Panc1 (cell line): Measurements from ENCODE around the gene SLC7A11. TPM values are rescaled to one million over a fixed set of nuclear protein-coding genes. Genes with fewer than 3 reads are reported as not detected.

Experiments used
- ATAC-seq: fragments of 200-7000 bp; cut with Tn5 transposase; 2 replicates; pipeline ENCODE4 v1.9.1; 2020; ENCODE audit warnings: mild to moderate bottlenecking, moderate library complexity
- BruUV-seq: library from RNA; stranded (reverse); fragments of 400-500 nt; replicated peaks from 2 replicates; lab custom pipeline; 2021; lab: Mats Ljungman, UMichigan
- CTCF ChIA-PET: fragments of 300-600 bp; sonication (Branson Sonifier 250); formaldehyde crosslinking; loops from one replicate; lab custom pipeline; 2022; ENCODE audit warnings: antibody characterized with exemption; lab: Charles Lee
- POLR2A ChIA-PET: fragments of 300-600 bp; sonication (Branson Sonifier 250); formaldehyde crosslinking; loops from one replicate; lab custom pipeline; 2022; ENCODE audit warnings: antibody characterized with exemption; lab: Charles Lee
- DNase-seq: peaks from one replicate; pipeline ENCODE4 v3.0.0-alpha.2; 2010; ENCODE audit warnings: low read depth, low spot score
- H3K27ac ChIP-seq: 2 replicates; pipeline ENCODE4 v1.5.1; 2011; ENCODE audit warnings: mild to moderate bottlenecking, low read length, inconsistent platforms
- H3K27me3 ChIP-seq: fragments of 200-500 bp; sonication (Bioruptor generic); 2 replicates; pipeline ENCODE4 v1.6.0; 2014; ENCODE audit warnings: low read length, inconsistent platforms; ENCODE audit not compliant: control insufficient read depth, insufficient read depth
- H3K36me3 ChIP-seq: fragments of 200-500 bp; sonication (Bioruptor generic); 2 replicates; pipeline ENCODE4 v1.5.1; 2014; ENCODE audit warnings: inconsistent platforms, mild to moderate bottlenecking, low read length, moderate library complexity; ENCODE audit not compliant: control insufficient read depth, insufficient read depth
- H3K4me1 ChIP-seq: 2 replicates; pipeline ENCODE4 v1.5.1; 2011; ENCODE audit warnings: inconsistent platforms, mild to moderate bottlenecking, low read length, moderate library complexity; ENCODE audit not compliant: control insufficient read depth, insufficient read depth
- H3K4me3 ChIP-seq, 2 experiments: 2 replicates each; pipeline ENCODE4 v1.5.1; 2011 to 2012; ENCODE audit warnings: low read depth in 2 of 2, low read length in 2 of 2, mild to moderate bottlenecking in 2 of 2, inconsistent platforms in 1 of 2, moderate library complexity in 1 of 2
- H3K9me3 ChIP-seq: fragments of 200-500 bp; sonication (Bioruptor generic); 2 replicates; pipeline ENCODE4 v1.5.1; 2014; ENCODE audit warnings: low read depth, mild to moderate bottlenecking, inconsistent platforms, low read length, moderate library complexity; ENCODE audit not compliant: control insufficient read depth, insufficient read depth
- POLR2AphosphoS5 ChIP-seq: IDR thresholded peaks from 2 replicates; pipeline ENCODE4 v1.6.1; 2012; ENCODE audit warnings: mild to moderate bottlenecking, low read depth, low read length, moderate library complexity
- SIN3A ChIP-seq: IDR thresholded peaks from 2 replicates; pipeline ENCODE4 v1.6.1; 2012; ENCODE audit warnings: low read depth, mild to moderate bottlenecking, low read length, moderate library complexity, borderline replicate concordance; ENCODE audit not compliant: insufficient read depth
- TCF7L2 ChIP-seq: IDR thresholded peaks from 2 replicates; pipeline ENCODE4 v1.6.1; 2011; ENCODE audit warnings: mild to moderate bottlenecking, low read depth, low read length, inconsistent platforms
- in situ Hi-C: cut with HindIII; loops from 2 replicates; pipeline ENCODE4 v1.10.0; 2016; ENCODE audit warnings: low sequenced_read_pairs, low pct_unique_long_range_greater_than_20kb
- intact Hi-C: fragments of 100-400 bp; cut with micrococcal nuclease; formaldehyde crosslinking; loops from one replicate; pipeline ENCODE4 v1.10.0; 2022; ENCODE audit not compliant: unreplicated experiment
- total RNA-seq: library from RNA; stranded (reverse); gene quantifications from one replicate; pipeline ENCODE4 v1.2.1, GENCODE V29; 2021; ENCODE audit not compliant: unreplicated experiment
- TF ChIP-seq, protein P1 (sequence below): fragments of 450-650 bp; IDR thresholded peaks from 2 replicates; pipeline ENCODE4 v1.5.1; 2017; ENCODE audit warnings: mild to moderate bottlenecking
- TF ChIP-seq, protein P2 (sequence below), 2 experiments: IDR thresholded peaks; 2 replicates each; pipeline ENCODE4 v1.6.1; 2011 to 2012; ENCODE audit warnings: low read depth in 2 of 2, control low read depth in 1 of 2, low read length in 1 of 2, mild to moderate bottlenecking in 1 of 2, moderate library complexity in 1 of 2; ENCODE audit not compliant: insufficient read depth in 1 of 2

SLC7A11 gene
- total RNA-seq, 1 experiment from 2014 or later: 6.4 TPM

- TF ChIP-seq POLR2AphosphoS5: no peak
- CTCF ChIA-PET: no interaction called here
Observed at GRCh38 chr4:138259271-138259670, 17.1 kb upstream of the SLC7A11 start.

GRCh38 chr4:138256608-138257007 is 14.5 kb upstream of the SLC7A11 start:
- ATAC-seq: no peak
- no peak for DNase-seq
- Histone ChIP-seq H3K36me3 (no peaks in the 10 kb centered on the region), H3K4me3 (no peak overlapping the region), H3K4me1 (no peaks in the 10 kb centered on the region), H3K27me3 (no peaks in the 10 kb centered on the region), H3K27ac (no peak overlapping the region), H3K9me3 (no peaks in the 10 kb centered on the region)
- BruUV-seq: no TSS peak
- TF ChIP-seq TCF7L2: no peak
- TF ChIP-seq, protein P1, sequence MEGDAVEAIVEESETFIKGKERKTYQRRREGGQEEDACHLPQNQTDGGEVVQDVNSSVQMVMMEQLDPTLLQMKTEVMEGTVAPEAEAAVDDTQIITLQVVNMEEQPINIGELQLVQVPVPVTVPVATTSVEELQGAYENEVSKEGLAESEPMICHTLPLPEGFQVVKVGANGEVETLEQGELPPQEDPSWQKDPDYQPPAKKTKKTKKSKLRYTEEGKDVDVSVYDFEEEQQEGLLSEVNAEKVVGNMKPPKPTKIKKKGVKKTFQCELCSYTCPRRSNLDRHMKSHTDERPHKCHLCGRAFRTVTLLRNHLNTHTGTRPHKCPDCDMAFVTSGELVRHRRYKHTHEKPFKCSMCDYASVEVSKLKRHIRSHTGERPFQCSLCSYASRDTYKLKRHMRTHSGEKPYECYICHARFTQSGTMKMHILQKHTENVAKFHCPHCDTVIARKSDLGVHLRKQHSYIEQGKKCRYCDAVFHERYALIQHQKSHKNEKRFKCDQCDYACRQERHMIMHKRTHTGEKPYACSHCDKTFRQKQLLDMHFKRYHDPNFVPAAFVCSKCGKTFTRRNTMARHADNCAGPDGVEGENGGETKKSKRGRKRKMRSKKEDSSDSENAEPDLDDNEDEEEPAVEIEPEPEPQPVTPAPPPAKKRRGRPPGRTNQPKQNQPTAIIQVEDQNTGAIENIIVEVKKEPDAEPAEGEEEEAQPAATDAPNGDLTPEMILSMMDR: no peak
- TF ChIP-seq, protein P2, sequence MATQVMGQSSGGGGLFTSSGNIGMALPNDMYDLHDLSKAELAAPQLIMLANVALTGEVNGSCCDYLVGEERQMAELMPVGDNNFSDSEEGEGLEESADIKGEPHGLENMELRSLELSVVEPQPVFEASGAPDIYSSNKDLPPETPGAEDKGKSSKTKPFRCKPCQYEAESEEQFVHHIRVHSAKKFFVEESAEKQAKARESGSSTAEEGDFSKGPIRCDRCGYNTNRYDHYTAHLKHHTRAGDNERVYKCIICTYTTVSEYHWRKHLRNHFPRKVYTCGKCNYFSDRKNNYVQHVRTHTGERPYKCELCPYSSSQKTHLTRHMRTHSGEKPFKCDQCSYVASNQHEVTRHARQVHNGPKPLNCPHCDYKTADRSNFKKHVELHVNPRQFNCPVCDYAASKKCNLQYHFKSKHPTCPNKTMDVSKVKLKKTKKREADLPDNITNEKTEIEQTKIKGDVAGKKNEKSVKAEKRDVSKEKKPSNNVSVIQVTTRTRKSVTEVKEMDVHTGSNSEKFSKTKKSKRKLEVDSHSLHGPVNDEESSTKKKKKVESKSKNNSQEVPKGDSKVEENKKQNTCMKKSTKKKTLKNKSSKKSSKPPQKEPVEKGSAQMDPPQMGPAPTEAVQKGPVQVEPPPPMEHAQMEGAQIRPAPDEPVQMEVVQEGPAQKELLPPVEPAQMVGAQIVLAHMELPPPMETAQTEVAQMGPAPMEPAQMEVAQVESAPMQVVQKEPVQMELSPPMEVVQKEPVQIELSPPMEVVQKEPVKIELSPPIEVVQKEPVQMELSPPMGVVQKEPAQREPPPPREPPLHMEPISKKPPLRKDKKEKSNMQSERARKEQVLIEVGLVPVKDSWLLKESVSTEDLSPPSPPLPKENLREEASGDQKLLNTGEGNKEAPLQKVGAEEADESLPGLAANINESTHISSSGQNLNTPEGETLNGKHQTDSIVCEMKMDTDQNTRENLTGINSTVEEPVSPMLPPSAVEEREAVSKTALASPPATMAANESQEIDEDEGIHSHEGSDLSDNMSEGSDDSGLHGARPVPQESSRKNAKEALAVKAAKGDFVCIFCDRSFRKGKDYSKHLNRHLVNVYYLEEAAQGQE (IDR thresholded peaks at IDR 0.05; ENCODE audit: insufficient read depth in 1 of 2, low read depth in 2 of 2, low read length in 1 of 2): no peak
- no peak for TF ChIP-seq SIN3A
- TF ChIP-seq POLR2AphosphoS5: no peak
- in situ Hi-C loops (no loop called here), intact Hi-C loops (no loop called here)
- POLR2A ChIA-PET: no interaction called here
- CTCF ChIA-PET: interaction anchor here (0.5 kb wide), 1 partner anchor 20 kb away, joined by 3 read pairs; no protein-coding TSS in a partner anchor

More at GRCh38 chr4:138259271-138259670, 17.1 kb upstream of the SLC7A11 start:
- ATAC-seq (no peak), DNase-seq (no peak)
- Histone ChIP-seq H3K27ac (no peak overlapping the region), H3K4me1 (no peaks in the 10 kb centered on the region), H3K36me3 (no peaks in the 10 kb centered on the region), H3K4me3 (no peak overlapping the region), H3K9me3 (no peaks in the 10 kb centered on the region), H3K27me3 (no peaks in the 10 kb centered on the region)
- BruUV-seq: no TSS peak
- in situ Hi-C loops: no loop called here
- intact Hi-C loops: no loop called here
- POLR2A ChIA-PET: no interaction called here

GRCh38 chr4:138255917-138256597 is 13.9 kb upstream of the SLC7A11 start:
- CTCF ChIA-PET: no interaction called here
- H3K4me1 ChIP-seq: no peaks in the 10 kb centered on the region
- no peaks in the 10 kb centered on the region for H3K9me3 ChIP-seq
- TF ChIP-seq, protein P2 (IDR thresholded peaks at IDR 0.05; ENCODE audit: insufficient read depth in 1 of 2, low read depth in 2 of 2, low read length in 1 of 2): no peak
- TF ChIP-seq POLR2AphosphoS5 (no peak), SIN3A (no peak), TCF7L2 (no peak)
- TF ChIP-seq, protein P1: no peak
- H3K36me3 ChIP-seq: no peaks in the 10 kb centered on the region
- DNase-seq: no peak
- BruUV-seq: no TSS peak
- POLR2A ChIA-PET: no interaction called here
- no peak overlapping the region for H3K27ac ChIP-seq
- in situ Hi-C loops: no loop called here
- ATAC-seq: no peak
- intact Hi-C loops: no loop called here
- no peaks in the 10 kb centered on the region for H3K27me3 ChIP-seq
- no peak overlapping the region for H3K4me3 ChIP-seq
